Stimulated activated CD4-positive, alpha-beta T cell treated with anti-CD3 and anti-CD28 coated beads, Interleukin-2, amount 100 ng/mL, for 4 hours (primary cell): ENCODE measurements around the gene ZKSCAN5.
A peak's percentile ranks its signal among the peaks of the same experiment; 100 is the strongest.
"Not testable (repeated sequence)": the region's sequence is repeated elsewhere in the genome, so short reads cannot be mapped to it uniquely, and the experiment has no call there.

Experiments used
- DNase-seq: peaks from one replicate; pipeline ENCODE4 v3.0.0-alpha.2; 2020; ENCODE audit warnings: low read depth

ZKSCAN5 gene

GRCh38 chr7:99497766-99498545 lies 6.5 kb upstream of the ZKSCAN5 start:
- no peak for DNase-seq

GRCh38 chr7:99498546-99498944 lies 5.9 kb upstream of the ZKSCAN5 start:
- no peak for DNase-seq

GRCh38 chr7:99499371-99499720 lies 5.1 kb upstream of the ZKSCAN5 start:
- DNase-seq: no peak

GRCh38 chr7:99499721-99500636 lies 4.5 kb upstream of the ZKSCAN5 start, which contains the start of gene ZNF394:
Gene ZNF394 (minus strand): TSS chr7:99500281. CDS start chr7:99500093, 188 bp downstream.
- DNase-seq: peak; percentile 85

- no peak for DNase-seq
These were observed 3.8 kb upstream of the ZKSCAN5 start for GRCh38 chr7:99500637-99501009.

GRCh38 chr7:99501236-99501635 lies 3.2 kb upstream of the ZKSCAN5 start:
- not testable (repeated sequence) for DNase-seq

- no peak for DNase-seq
These were observed 220 bp upstream of the ZKSCAN5 start for GRCh38 chr7:99504281-99504602.

GRCh38 chr7:99505324-99505662 lies 831 bp downstream of the ZKSCAN5 start:
- DNase-seq: no peak

- no peak for DNase-seq
These were observed 9.6 kb downstream of the ZKSCAN5 start for GRCh38 chr7:99514050-99514449.

- no peak for DNase-seq
These were observed 16.9 kb downstream of the ZKSCAN5 start for GRCh38 chr7:99521399-99521798.

- peak; percentile 10 for DNase-seq
These were observed 21.4 kb downstream of the ZKSCAN5 start for GRCh38 chr7:99525713-99526440.

GRCh38 chr7:99531354-99531765 lies 26.9 kb downstream of the ZKSCAN5 start:
- no peak for DNase-seq

- DNase-seq: no peak
These were observed 31.2 kb downstream of the ZKSCAN5 start for GRCh38 chr7:99535667-99536066.

- no peak for DNase-seq
These were observed 34.9 kb downstream of the ZKSCAN5 start for GRCh38 chr7:99539213-99539811.

GRCh38 chr7:99540542-99540941 lies 36.1 kb downstream of the ZKSCAN5 start:
- DNase-seq: no peak

GRCh38 chr7:99541212-99541611 lies 36.8 kb downstream of the ZKSCAN5 start:
- DNase-seq: no peak

GRCh38 chr7:99543081-99543671 lies 38.7 kb downstream of the ZKSCAN5 start:
- no peak for DNase-seq

- no peak for DNase-seq
These were observed 39.5 kb downstream of the ZKSCAN5 start for GRCh38 chr7:99543916-99544315.

GRCh38 chr7:99545308-99545707 lies 40.8 kb downstream of the ZKSCAN5 start:
- not testable (repeated sequence) for DNase-seq

- not testable (repeated sequence) for DNase-seq
These were observed 45.1 kb downstream of the ZKSCAN5 start for GRCh38 chr7:99549545-99549944.

- DNase-seq: no peak
These were observed 46.9 kb downstream of the ZKSCAN5 start for GRCh38 chr7:99551334-99551733.
